Lower lobe of right lung (tissue), 2 donors: Measurements from ENCODE around the gene SLC25A53. TPM values are rescaled to one million over a fixed set of nuclear protein-coding genes. Genes with fewer than 3 reads are reported as not detected.
"Not testable (repeated sequence)": the region's sequence is repeated elsewhere in the genome, so short reads cannot be mapped to it uniquely, and the experiment has no call there.

Source experiments
- ATAC-seq, 2 donors: fragments of 200-7000 bp; cut with Tn5 transposase; one replicate each; pipeline ENCODE4 v1.9.1; 2020 to 2022; ENCODE audit warnings: mild to moderate bottlenecking in 2 of 2, moderate library complexity in 2 of 2
- DNase-seq: peaks from one replicate; pipeline ENCODE4 v3.0.0-alpha.2; 2020
- H3K27ac ChIP-seq: fragments of 200-600 bp; one replicate; pipeline ENCODE4 v1.8.0; 2022
- H3K27me3 ChIP-seq: fragments of 200-600 bp; one replicate; pipeline ENCODE4 v1.8.0; 2022; ENCODE audit warnings: low read depth
- H3K36me3 ChIP-seq: fragments of 200-600 bp; one replicate; pipeline ENCODE4 v1.8.0; 2022; ENCODE audit warnings: mild to moderate bottlenecking
- H3K4me1 ChIP-seq: fragments of 200-600 bp; one replicate; pipeline ENCODE4 v1.8.0; 2022
- H3K4me3 ChIP-seq: fragments of 200-600 bp; one replicate; pipeline ENCODE4 v1.8.0; 2022; ENCODE audit warnings: mild to moderate bottlenecking
- H3K9me3 ChIP-seq: fragments of 200-600 bp; one replicate; pipeline ENCODE4 v1.8.0; 2022
- CTCF ChIP-seq: fragments of 200-600 bp; IDR thresholded peaks from one replicate; pipeline ENCODE4 v1.8.0; 2022; ENCODE audit warnings: antibody characterized with exemption, mild to moderate bottlenecking
- intact Hi-C: fragments of 100-400 bp; cut with DNase I; formaldehyde crosslinking; loops from one replicate; pipeline ENCODE4 v1.11.0; 2022
- total RNA-seq: library from RNA; stranded (reverse); fragmentation: NEBNext Ultra II Directional; extraction: Animal tissue kit (Norgen Biotek cat#: 25700); gene quantifications from one replicate; pipeline ENCODE4 v1.2.1, GENCODE V29; 2021
- donor health status: DM: no; HTN: yes; CAD: no; lungs with severe emphysema.

Gene SLC25A53
- total RNA-seq, 1 donor from 2014 or later = 13.4 TPM

GRCh38 chrX:104112326-104112951 lies 44.4 kb downstream of the SLC25A53 start, which contains the start of gene ZCCHC18:
Gene ZCCHC18 (plus strand): TSS chrX:104112523. CDS start chrX:104114112, 1,589 bp downstream.
- intact Hi-C loops = no loop called here
- Histone ChIP-seq H3K4me1 (peaks cover 4% of the 10 kb centered on the region), H3K9me3 (no peaks in the 10 kb centered on the region), H3K27me3 (no peaks in the 10 kb centered on the region), H3K4me3 (peak within 1 kb of the TSS; percentile 64), H3K36me3 (no peaks in the 10 kb centered on the region), H3K27ac (peak within 1 kb of the TSS; percentile 75)
- ATAC-seq (peak; percentile 81 to 85), DNase-seq (peak; percentile 47)
- no peak for TF ChIP-seq CTCF

- DNase-seq, H3K9me3 ChIP-seq, H3K4me1 ChIP-seq, ATAC-seq, intact Hi-C loops, H3K27ac ChIP-seq, H3K27me3 ChIP-seq, H3K36me3 ChIP-seq, H3K4me3 ChIP-seq: not testable (repeated sequence)
Measured at GRCh38 chrX:104110491-104111240, 46.1 kb downstream of the SLC25A53 start.

GRCh38 chrX:104108955-104109354 lies 47.9 kb downstream of the SLC25A53 start:
- intact Hi-C loops = no loop called here
- H3K4me3 ChIP-seq = no peak overlapping the region
- H3K27ac ChIP-seq = no peak overlapping the region
- peaks cover 4% of the 10 kb centered on the region for H3K4me1 ChIP-seq
- no peaks in the 10 kb centered on the region for H3K9me3 ChIP-seq
- TF ChIP-seq CTCF = no peak
- no peak for DNase-seq
- ATAC-seq = no peak
- no peaks in the 10 kb centered on the region for H3K27me3 ChIP-seq
- no peaks in the 10 kb centered on the region for H3K36me3 ChIP-seq

GRCh38 chrX:104105330-104106262 lies 51.2 kb downstream of the SLC25A53 start:
- ATAC-seq (no peak), DNase-seq (no peak)
- Histone ChIP-seq H3K4me3 (no peak overlapping the region), H3K36me3 (no peaks in the 10 kb centered on the region), H3K4me1 (no peaks in the 10 kb centered on the region), H3K9me3 (no peaks in the 10 kb centered on the region), H3K27ac (no peak overlapping the region), H3K27me3 (no peaks in the 10 kb centered on the region)
- TF ChIP-seq CTCF = no peak
- intact Hi-C loops = no loop called here

GRCh38 chrX:104104676-104105075 lies 52.1 kb downstream of the SLC25A53 start:
- no peak for TF ChIP-seq CTCF
- intact Hi-C loops = no loop called here

More at GRCh38 chrX:104104676-104105075, 52.1 kb downstream of the SLC25A53 start:
- H3K4me1 ChIP-seq = no peaks in the 10 kb centered on the region
- H3K36me3 ChIP-seq = no peaks in the 10 kb centered on the region
- ATAC-seq (no peak), DNase-seq (no peak)
- H3K27me3 ChIP-seq = no peaks in the 10 kb centered on the region
- H3K27ac ChIP-seq = no peak overlapping the region
- H3K9me3 ChIP-seq = no peaks in the 10 kb centered on the region
- no peak overlapping the region for H3K4me3 ChIP-seq
